Measurements from ENCODE around the gene WDR3.

GRCh38 chr1:117933769-117934168 is 4.2 kb downstream of the WDR3 start:
- TF ChIP-seq SMC3 (conservative IDR thresholded peaks at IDR 0.05; ENCODE audit: poor library complexity), result no peak
- no peak for TF ChIP-seq CTCF (IDR thresholded peaks at IDR 0.05; ENCODE audit: poor library complexity, severe bottlenecking)
- no peak for TF ChIP-seq POLR2AphosphoS5 (IDR thresholded peaks at IDR 0.05)

All from neural cell (in vitro differentiated cells).